WI38 (cell line): Measurements from ENCODE around the gene SGF29.

Source experiments
- H3K4me3 ChIP-seq: 2 replicates; pipeline ENCODE4 v1.5.1; 2011; ENCODE audit warnings: low read depth, mild to moderate bottlenecking, control low read depth, low read length
- CTCF ChIP-seq: IDR thresholded peaks from 2 replicates; pipeline ENCODE4 v1.5.1; 2012; ENCODE audit warnings: low read depth, mild to moderate bottlenecking, control low read depth, low read length

SGF29 gene

GRCh38 chr16:28546626-28547025, 7.1 kb upstream of the SGF29 start:
- TF ChIP-seq CTCF = no peak
- H3K4me3 ChIP-seq = no peak overlapping the region

- TF ChIP-seq CTCF = no peak
- no peak overlapping the region for H3K4me3 ChIP-seq
Observed at GRCh38 chr16:28548306-28548802, 5.4 kb upstream of the SGF29 start.

GRCh38 chr16:28549301-28549899, 4.3 kb upstream of the SGF29 start:
- H3K4me3 ChIP-seq = no peak overlapping the region
- peak; percentile 28; the same call in 1 of the 2 replicates for TF ChIP-seq CTCF

GRCh38 chr16:28554634-28555423, 1.1 kb downstream of the SGF29 start:
- no peak for TF ChIP-seq CTCF
- peak overlapping the region; percentile 57 for H3K4me3 ChIP-seq

- H3K4me3 ChIP-seq = no peak overlapping the region
- no peak for TF ChIP-seq CTCF
Observed at GRCh38 chr16:28555561-28555960, 1.8 kb downstream of the SGF29 start.

GRCh38 chr16:28556914-28557320, 3.2 kb downstream of the SGF29 start:
- no peak for TF ChIP-seq CTCF
- no peak overlapping the region for H3K4me3 ChIP-seq

- no peak for TF ChIP-seq CTCF
Observed at GRCh38 chr16:28558456-28558855, 4.7 kb downstream of the SGF29 start.

More at GRCh38 chr16:28558456-28558855, 4.7 kb downstream of the SGF29 start:
- no peak overlapping the region for H3K4me3 ChIP-seq
